Neural cell (in vitro differentiated cells): ENCODE measurements around the gene TMEM116.
"Not testable (repeated sequence)": the region's sequence is repeated elsewhere in the genome, so short reads cannot be mapped to it uniquely, and the experiment has no call there.

ENCODE experiments used
- EP300 ChIP-seq: fragments of 450-650 bp; conservative IDR thresholded peaks from 2 replicates; pipeline ENCODE4 v1.6.1; 2014; ENCODE audit warnings: antibody characterized with exemption, mild to moderate bottlenecking, moderate library complexity; ENCODE audit not compliant: poor library complexity, severe bottlenecking
- TAF1 ChIP-seq: IDR thresholded peaks from 2 replicates; pipeline ENCODE4 v1.6.1; 2012; ENCODE audit warnings: low read depth
- TF ChIP-seq, protein P1 (sequence below): fragments of 450-650 bp; IDR thresholded peaks from 2 replicates; pipeline ENCODE4 v1.5.1; 2014; ENCODE audit warnings: antibody characterized with exemption, mild to moderate bottlenecking, moderate library complexity; ENCODE audit not compliant: poor library complexity, severe bottlenecking

DNA sequence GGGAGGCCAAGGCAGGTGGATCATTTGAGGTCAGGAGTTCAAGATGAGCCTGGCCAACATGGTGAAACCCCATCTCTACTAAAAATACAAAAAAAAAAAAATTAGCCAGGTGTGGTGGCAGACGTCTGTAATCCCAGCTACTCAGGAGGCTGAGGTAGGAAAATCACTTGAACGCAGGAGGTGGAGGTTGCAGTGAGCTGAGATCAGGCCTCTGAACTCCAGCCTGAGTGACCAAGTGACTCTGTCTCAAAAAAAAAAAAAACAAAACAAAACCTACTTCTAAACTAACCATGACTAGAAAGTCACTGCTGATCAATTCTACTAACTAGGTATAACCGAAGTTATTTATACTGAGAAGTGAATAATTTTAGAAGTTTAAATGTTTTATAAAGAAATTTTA, 3.4 kb downstream of the TMEM116 start:
- TF ChIP-seq, protein P1, sequence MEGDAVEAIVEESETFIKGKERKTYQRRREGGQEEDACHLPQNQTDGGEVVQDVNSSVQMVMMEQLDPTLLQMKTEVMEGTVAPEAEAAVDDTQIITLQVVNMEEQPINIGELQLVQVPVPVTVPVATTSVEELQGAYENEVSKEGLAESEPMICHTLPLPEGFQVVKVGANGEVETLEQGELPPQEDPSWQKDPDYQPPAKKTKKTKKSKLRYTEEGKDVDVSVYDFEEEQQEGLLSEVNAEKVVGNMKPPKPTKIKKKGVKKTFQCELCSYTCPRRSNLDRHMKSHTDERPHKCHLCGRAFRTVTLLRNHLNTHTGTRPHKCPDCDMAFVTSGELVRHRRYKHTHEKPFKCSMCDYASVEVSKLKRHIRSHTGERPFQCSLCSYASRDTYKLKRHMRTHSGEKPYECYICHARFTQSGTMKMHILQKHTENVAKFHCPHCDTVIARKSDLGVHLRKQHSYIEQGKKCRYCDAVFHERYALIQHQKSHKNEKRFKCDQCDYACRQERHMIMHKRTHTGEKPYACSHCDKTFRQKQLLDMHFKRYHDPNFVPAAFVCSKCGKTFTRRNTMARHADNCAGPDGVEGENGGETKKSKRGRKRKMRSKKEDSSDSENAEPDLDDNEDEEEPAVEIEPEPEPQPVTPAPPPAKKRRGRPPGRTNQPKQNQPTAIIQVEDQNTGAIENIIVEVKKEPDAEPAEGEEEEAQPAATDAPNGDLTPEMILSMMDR, result not testable (repeated sequence)
- not testable (repeated sequence) for TF ChIP-seq EP300, TAF1
